Activated T-cell treated with anti-CD3 and anti-CD28 coated beads, Interleukin-2, amount 50 U/mL, for 48 hours (primary cell): Measurements from ENCODE around the gene DESI1.

Experiments used
- DNase-seq, 2 experiments: peaks; one replicate each; pipeline ENCODE4 v3.0.0-alpha.2; 2020

Gene DESI1

GRCh38 chr22:41555325-41555982, 65.4 kb downstream of the DESI1 start:
- DNase-seq: no peak

- no peak for DNase-seq
Measured at GRCh38 chr22:41551877-41552582, 68.8 kb downstream of the DESI1 start.

GRCh38 chr22:41550952-41551491, 69.8 kb downstream of the DESI1 start:
- DNase-seq: no peak

GRCh38 chr22:41548830-41549211, 72.0 kb downstream of the DESI1 start:
- no peak for DNase-seq
